HG03064 (cell line): Measurements from ENCODE around the gene HS3ST3B1.

Experiments
- ATAC-seq: cut with Tn5 transposase; IDR thresholded peaks from one replicate; pipeline ENCODE4 v1.9.1; 2021; ENCODE audit warnings: low read depth; ENCODE audit not compliant: unreplicated experiment

HS3ST3B1 gene

DNA sequence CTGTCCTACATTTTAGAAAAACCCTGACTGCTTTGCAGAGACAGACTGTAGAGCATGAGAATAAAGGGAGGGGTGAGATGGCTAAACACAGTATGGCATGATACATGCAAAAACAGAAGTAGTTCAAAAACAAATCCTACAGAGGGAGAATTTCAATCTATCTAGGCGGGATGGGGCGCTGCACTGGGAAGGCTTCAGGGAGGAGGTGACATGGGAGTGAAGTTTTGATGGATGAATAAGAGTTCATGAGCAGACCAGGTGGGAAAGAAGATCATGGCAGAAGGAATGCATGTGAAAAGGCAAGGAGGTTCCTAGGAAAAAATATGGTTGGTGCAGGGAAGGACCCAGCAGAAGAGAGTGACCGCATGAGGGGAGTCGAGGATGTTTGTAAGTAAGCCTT, 19.2 kb downstream of the HS3ST3B1 start:
- ATAC-seq, result no peak

DNA sequence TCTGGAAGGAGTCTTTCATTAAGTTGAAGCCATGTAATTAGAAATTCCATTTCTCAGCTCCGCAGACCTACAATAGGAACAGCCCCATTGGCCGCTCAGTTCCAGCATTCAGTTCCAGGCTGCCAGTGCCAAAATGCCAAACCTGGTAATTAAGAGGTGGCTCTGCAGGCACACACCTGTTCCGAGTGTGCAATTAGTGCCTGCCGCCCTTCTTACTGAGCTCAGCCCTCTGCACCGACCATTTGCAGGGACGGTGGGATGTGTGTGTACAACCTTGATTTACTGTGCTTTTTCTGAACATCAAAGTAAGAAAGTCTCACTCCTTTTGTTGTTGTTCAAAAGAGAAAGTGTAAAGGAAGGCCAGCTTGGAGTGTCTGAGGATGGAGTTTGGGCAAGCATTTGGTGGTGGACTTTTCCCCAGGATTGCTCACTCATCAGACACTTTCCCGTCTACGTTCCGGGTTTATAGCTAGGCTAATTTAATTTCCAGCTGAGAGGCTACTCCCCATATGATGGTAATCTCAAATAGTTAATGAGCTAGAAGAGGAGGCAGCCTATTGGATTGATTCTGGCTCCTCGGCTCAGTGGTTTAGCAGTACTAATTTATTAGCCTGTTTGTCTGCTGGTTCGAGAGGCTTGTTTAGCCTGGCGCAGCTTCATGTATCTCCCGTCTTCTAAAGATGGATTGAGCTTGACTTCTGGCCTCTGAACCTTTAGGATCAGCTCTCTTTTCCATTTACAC, 20.0 kb downstream of the HS3ST3B1 start:
- no peak for ATAC-seq

DNA sequence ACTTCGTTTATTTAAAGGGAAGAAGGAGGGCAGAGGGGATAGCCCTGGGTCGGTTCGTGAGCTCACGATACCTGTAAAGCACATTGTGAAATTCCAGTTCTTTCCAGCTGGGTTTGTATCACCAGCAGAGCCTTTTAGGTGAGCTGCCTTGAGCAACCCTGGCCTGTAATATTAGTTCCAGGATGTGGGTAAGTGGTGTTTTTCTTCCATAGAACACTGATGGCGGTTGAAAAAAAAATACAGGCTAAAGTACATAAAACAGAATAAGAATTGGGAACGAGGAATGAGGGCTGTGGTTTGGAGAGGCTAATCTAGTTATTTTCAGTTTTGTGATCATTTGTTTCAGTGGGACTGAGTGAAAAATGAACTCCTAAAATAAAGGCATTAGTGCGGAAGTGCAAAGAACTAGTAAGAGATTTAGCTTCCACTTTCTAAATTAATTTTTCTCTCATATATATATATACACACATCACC, 20.6 kb downstream of the HS3ST3B1 start:
- no peak for ATAC-seq

DNA sequence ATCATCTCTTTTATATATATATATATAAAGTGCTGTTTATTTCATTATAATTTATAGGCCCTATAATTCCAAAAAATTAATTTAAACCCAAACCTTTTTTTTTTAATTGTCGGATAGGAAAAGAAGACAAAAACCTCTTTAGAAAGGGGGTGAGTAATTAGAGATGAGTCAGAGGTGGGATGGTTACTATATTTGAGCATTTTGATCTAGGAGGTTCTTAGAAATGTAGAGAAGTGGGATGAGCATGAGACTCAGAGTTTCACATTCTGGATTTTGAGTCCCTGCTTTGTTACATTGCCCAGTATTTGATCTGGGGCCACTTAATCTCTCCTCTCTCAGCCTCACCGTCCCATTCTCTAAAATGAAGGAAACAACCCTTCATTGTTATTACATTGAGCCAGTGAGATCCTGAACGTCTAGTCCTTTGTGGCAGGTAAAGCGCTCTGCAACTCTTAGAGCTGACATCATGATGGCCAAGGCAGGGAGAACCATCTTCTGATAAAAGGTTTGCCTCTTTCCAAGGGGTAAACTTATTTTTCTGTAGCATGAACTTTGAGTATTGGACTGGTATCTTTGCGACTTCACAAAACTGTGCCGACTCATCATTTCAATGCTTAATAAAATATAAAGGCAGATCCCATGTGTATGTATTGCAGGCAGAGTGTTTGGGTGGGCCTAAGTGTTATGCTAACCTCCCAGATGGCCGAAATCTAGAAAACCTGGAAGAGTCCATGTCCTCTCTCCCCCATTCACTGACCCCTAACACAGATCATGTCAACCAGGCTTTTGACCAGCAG, 21.3 kb downstream of the HS3ST3B1 start:
- no peak for ATAC-seq

DNA sequence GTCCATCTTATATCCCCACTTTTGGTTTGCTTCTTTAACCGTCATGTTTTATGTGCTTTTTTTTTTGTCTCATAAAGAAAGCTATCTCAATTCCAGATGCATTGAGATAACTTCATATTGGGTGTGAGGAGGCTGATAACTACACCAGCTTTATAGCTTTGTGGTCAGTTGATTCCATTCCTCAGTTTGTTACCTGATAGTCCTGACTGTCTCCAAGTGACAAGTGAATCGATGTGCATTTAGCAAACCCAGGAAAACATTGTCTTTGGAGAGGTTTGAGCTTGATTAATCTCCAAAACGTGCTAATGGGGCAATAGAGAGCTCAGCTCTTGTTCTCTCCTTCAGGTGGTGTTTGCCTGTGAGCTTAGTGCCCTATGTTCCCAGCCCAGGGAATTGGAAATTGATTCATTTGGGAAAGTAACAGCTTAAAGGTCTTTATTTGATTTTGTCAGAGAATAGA, 22.7 kb downstream of the HS3ST3B1 start:
- no peak for ATAC-seq

DNA sequence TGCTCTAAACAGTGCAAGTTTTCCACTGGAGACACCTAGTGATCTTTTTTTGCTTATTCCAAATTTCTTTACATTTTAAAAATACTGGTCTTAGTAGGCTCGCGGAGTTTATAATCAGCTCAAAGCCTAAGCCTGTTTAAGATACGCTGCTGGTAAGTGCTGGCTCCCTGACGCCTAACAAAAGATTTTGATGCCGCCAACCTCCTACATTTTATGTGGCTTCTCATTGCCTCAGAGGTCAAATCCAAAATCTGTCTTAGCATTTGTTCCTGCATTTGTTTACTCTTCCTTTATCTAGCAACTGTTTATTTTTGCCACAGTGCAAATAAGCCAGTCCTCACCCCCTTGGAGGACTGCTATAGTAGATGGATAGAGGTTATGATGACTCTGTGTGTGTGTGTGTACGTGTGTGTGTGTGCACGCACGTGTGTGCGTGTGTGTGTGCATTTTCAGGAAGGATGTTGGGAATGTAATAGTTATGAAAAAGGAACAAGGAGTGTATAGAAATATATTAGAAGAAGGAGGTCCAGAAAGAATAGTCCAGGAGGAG, 24.8 kb downstream of the HS3ST3B1 start:
- ATAC-seq, result no peak

DNA sequence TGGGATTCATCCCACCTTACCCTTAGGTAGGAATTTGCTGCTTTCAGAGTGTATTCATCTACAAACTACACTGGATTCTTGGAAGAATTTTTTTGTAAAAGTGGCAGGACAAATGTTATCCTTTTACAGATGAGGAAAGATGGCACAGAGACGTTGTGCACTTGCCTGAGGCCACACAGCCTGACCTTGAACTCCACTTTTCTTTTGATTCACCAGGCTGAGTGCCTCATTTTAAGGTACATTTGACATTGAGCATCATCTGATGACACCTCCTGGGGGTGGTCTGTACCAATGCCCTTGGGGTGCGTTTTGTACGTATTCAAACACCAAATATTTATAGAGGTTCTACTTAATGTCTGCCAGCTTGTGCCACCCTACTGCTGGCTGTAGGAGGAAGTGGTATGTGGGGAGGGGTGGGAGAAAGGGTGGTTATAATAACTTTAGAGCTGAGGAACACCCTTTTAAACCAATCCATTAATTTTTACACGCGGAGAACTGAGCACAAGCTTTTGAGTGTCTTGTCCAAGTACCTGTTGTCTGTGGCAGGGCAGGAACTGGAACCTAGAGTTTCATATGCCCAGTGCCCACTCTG, 29.1 kb downstream of the HS3ST3B1 start:
- no peak for ATAC-seq

DNA sequence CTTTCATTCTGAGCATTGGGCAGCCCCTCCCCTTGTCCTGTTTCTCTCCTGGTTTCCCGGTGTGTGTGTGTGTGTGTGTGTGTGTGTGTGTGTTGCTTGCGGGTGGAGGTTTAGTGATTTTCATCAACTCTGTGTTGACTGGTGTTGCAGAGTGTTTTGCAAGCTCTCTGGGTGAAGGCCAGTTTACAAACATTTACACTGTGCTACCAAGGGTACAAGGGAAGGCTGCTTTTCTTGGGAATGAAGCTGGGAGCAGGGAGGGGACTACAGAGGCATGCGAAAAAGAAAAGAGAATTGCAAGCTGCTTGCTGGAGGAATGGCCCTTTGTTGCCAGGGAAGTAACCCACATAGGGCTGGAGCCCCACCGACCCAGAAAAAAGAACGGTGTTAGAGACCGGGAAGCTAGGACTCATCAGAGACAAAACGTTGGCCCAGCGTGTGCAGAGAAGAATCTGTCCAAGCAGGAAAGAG, 29.6 kb downstream of the HS3ST3B1 start:
- ATAC-seq, result no peak

DNA sequence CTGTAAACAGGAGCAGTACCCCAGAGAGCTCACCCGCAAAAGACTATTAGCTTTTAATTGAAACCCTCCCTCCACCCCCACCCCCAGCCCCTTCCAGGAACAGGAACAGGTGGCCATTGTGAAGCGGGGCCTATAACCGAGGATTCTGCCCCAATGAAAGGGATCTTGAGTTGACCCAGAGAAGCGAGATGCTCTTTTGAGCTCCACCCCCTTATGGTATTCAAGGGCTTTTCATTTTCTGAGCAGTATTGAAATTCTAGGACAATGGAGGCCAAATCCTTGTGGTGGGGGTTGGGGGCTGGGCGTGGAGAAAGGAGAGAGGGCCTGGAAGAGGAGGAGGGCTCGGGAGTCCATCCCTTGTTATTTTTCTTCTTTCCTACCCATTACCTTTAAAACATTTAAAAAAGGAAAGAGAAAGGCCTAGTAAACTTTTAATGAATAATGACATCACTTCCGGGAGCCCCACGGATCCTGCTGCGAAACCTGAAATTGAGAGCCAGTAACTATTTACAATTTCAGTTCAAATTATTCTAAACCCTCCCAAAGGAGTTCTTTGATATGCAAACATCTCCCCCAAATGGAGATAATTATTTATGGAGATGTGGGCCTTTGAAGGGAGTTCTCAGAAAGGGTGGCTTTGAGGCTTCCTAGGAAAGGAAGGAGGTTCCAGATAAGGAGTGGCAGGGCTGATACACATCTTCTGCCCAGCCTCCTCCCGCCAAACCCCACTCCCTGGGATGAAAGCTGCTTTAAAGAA, 30.5 kb downstream of the HS3ST3B1 start:
- ATAC-seq, result no peak

DNA sequence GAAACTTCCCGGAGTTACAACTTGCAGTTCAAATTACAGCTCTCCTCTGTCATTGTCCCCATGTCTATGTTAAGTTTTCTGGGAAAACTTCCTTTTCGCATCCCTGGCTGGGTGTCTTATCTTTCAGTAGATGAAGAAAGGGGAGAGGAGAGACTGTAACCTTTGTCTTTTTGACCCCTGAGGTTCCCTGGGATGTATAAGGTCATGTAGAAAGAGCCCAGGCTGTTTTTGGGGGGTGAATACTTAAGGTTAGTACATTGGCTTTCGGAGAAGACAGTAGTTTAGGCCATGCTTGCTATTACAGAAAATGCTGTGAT, 31.1 kb downstream of the HS3ST3B1 start:
- no peak for ATAC-seq

DNA sequence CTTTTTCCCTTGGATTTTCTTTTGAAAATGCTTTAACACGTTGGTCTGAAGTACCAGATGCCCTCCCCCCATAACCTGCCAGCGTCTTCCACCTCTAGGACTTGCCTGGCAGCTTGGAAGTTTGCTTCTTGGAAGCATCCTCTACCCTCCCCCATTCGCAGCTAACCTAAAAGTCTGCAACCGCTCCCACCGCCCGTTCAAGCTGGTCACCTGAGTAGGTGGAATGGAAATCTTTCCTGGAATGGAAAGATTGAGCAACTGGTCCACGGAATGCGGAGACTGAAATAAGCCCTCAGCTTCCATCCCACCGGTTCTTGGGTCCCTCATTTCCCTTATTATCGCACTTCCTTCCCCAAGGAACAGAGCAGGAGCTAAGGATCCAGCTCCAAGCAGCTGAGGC, 31.4 kb downstream of the HS3ST3B1 start:
- ATAC-seq, result no peak

DNA sequence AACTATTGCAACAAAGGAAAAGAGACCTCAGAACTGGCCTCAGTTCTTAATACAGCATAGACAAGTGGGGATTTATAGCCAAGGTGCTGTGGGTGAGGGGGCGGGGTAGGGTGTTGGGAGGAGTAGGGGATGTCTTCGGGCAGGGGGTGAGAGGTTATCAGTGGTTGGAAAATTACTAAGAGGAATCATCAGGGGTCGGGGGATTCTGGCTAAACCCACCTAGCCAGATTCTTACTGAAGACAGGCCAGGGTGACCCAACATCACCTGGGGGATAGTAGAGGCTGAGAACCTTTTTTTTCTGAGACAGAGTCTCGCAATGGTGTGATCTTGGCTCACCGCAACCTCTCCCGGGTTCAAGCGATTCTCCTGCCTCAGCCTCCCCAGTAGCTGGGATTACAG, 32.6 kb downstream of the HS3ST3B1 start:
- ATAC-seq, result no peak

DNA sequence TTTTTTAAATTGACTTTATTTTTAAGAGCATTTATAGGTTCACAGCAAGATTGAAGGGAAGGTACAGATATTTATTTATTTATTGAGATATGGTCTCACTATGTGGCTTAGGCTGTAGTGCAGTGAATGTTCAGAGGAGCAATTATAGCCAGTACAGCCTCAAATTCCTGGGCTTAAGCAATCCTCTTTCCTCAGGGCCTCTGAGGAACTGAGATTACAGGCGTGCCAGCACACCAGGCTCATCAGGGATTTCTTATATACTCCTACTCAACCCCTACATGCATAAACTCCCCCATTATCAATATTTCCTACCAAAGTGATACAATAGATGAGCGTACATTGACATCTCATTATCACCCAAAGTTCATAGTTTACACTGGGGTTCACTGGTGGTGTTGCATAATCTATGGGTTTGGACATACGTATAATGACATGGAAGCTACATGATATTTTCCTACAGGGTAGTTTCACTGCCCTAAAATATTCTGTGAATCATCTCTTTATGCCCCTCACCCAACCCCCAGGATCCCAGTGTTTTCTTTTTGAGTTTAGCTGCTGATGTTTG, 33.5 kb downstream of the HS3ST3B1 start:
- no peak for ATAC-seq

DNA sequence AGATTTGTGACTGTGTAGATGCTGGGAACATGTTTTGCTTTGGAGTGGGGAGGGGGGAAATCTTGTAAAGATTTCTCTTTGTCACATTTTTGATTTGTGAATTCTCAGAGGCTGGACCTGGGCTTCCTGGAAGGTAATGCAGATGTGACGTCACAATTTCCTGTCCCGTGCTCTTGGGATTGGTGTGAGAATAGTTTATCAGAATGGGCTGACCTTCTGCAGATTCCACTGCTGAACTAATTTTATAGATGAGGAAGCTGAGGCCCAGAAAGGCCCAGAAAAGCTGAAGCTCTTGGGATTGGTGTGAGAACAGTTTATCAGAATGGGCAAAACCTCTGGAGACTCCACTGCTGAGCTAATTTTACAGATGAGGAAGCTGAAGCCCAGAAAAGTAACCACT, 34.0 kb downstream of the HS3ST3B1 start:
- no peak for ATAC-seq

DNA sequence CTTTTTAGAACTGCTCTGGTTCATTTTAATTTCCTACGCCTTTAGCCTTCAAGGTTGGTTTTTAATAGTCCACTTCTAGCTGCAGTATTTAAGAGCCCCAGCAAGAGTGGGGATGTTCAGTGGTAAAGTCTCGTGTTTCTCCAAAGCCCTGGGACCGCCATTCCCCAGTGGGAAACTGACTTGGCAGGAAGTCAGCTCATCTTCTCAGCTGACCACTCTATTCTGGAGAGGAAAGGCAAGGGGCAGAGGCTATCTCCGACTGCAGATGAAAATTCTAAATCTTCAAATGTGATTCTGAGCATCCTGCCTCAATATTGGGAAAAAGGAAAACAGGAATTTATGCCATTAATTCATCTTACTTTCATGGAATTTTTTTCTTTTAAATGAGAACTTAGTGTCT, 35.5 kb downstream of the HS3ST3B1 start:
- no peak for ATAC-seq

DNA sequence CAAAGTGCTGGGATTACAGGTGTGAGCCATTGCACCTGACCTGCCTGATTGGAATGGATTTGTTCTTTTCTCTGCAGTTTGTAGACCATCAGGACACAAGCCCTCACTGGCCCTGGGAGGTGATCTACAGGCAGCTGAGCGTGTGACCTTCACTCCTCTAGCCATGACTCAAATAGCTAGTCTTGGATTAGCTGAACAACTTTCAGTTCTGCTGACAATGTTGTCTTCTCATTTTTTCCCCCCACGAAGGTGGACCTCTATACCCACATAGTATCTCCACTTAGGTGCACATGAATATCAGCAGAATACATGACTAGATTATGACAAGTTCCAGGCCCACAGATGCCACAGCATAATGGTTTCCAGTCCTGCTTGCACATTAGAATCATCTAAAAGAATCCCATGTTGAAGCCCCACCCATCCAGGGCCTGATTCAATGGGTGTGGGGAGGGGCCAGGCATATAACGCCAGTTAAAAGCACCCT, 36.8 kb downstream of the HS3ST3B1 start:
- ATAC-seq, result no peak

DNA sequence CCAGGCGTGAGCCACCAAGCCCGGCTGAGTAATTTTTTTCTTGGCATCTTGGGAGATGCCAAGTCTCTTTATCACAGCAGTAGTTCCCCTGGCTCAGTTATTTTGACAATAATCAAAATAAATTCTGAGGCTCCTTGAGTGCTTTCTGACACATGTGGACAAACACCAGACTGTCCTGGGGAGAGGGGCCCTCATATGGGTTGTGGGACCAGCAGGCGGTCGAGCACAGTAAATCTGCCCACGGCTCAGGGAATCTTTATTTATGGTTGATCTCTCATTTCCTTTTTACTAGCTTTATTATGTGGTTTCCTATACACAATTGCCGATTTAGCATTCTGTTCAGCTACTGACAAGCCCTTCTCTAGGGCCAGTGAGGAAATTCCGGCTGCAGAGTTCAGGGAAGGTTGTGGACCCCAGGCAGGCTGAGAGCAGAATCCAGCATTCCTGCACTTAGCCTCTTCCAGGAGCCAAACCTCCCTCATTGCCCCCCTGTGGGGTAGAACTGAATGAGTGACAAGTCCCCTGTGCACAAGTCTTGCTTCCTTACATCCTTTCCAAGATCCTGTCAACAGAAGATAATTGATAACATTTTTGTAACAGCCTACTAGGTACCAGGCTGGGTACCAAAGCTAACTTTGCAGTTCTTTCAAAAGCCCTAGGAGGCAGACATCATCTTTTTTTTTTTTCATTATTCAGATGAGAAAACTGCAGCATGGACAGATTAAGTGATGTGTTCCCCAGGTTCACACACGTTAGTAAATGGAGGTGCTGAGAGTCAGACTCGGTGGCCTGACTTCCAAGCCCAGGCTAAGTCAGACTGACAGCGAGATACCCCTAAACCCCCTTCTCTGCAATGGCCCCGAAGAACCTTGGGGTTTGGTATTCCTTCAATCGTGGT, 40.2 kb downstream of the HS3ST3B1 start:
- ATAC-seq, result no peak

DNA sequence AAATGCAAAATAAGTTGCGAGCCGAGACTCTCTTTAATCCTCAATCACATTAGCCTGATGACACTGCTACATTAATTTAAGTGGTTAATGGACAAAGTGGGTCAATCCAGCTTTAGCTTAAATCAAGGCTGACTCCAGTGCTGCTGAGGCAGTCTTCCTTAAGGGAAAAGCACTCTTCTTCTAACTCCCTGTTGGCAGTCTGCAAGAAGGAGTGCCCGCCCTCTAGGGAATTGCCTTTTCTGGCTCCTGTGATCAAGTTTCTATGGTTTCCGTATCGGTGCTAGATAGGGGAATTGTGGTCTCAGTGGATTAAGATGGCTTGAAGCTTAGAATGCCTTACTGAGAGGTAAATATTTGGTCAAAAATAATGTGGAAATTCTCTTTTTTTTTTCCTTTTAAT, 41.0 kb downstream of the HS3ST3B1 start:
- no peak for ATAC-seq

DNA sequence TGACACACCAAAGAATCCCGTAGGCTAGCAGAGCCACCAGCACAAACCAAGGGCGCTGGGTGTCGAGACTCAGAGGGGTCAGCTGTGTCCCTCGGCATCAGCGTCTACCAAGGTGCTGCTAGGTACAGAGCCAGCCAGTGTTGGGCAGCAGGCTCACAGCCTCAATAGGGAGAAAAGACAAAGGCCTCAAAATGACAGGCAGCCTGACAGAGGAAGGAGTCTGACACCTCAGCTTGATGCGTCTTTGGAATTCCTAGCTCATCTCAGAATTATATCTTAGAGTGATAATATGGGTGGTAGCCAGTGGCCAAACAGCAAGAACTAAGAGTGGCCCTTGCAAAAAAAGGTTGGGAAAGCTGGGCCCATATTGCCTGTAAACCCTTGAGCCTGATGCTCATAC, 45.9 kb downstream of the HS3ST3B1 start:
- ATAC-seq, result no peak
